NCI-H748 treated with DMSO at 0.1 percent for 48 hours (cell line): ENCODE data around the gene SWSAP1.
A peak's percentile ranks its signal among the peaks of the same experiment; 100 is the strongest.

Experiments
- DNase-seq: peaks from one replicate; lab custom pipeline; 2025; lab: John Stamatoyannopoulos, UW

Gene SWSAP1

DNA sequence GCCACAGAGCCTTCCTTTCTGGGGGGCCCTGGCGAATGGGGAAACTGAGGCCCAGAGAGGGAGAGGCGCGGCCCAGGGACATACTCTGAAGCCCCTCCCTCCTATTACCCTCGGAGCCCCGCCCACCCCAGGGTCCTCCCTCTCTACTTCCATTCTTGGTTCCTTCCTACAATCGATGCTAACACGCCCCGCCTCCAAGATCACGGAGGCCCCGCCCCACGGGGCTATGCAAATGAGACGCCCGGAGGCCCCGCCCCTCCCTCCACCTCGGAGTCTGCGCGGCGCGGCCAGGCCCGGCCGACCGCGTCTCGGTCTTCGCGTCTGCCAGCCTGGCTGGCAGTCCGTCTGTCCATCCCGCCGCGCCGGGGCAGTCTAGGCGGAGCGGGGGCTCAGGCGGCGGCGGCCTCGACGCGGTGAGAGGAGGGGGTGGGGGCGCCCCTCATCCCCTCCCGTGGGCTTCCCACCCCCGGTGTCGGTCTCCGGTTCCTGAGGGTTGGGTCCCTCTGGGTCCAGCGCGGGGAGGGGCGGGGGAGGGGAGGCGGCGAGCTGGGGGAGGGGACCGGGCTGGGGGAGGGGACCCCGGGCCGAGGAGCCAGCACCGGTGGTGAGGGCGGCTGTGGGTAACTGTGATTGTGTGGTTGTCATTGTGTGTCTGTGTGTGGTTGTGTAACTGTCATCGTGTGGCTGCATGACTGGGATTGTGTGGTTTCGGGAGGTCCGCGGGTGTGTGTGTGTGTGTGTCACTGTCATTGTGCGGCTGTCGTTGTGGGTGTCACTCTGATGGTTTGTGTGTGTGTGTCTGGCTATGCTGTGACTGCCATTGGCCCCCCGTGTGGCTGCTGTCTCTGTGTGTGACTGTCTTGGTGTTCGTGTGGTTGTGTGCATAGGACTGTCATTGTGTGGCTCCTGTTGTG is 19.0 kb upstream of the SWSAP1 start, which contains the start of gene PLPPR2:
TSS of gene PLPPR2 (plus strand) at position 273 of the 914 bp plus-strand sequence. CDS start 2,242 bp downstream, outside the sequence.
- DNase-seq, result peak; percentile 57

DNA sequence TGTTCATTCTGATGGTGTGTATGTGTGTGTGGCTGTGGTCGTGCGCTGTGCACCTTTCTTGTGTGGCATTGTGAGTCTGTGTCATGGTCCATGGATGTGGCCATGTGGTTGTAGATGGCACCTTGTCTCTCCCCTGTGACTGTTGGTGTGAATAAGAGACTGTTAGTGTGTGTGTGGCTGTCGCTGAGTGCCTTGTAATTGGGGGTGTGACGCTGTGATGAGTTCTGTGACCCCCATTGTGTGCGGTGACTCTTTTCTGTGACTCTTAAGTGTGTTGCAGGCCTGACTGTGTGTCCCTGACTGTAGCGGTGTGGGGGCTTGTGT is 18.4 kb upstream of the SWSAP1 start:
- DNase-seq, result no peak

DNA sequence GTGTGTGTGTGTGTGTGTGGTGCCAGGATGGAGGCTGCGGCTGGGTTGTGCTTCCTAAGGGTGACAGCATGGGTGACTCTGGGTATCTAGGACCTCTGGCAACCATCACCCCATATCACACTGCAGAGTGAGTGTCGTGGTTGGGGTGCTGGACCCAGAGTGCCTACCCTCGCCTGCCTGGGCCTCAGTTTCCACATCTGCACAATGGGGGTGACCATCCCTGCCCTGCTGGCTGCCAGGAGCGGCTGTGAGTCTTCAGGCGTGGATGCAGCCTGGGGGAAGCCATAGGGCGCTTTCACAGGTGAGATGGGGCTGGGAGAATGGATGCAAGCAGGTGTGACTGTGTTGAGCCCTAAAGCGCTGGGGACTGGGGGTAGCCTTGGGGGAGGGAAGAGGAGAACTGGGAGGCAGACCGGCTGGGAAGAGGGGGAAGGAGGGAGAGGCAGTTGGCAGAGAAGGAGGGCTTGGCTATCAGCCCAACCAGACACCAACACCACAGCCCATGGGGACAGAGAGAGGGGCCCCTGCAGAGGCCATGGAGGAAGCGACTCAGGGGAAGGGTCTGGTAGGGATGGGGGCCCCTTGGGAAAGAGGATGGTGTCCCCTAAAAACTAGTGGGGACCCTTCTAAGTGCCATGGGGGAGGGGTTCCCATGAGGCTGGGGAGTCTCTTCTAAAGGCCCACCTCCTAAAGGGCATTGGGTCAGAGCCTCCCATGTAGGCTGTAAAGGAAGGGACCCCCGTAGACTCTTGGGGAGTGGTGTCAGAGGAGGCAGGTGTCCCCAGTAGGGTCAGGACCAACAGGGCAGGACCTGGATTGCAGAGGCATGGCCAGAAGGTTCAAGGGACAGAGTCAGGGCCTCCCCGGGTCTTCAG is 17.6 kb upstream of the SWSAP1 start:
- DNase-seq, result no peak

DNA sequence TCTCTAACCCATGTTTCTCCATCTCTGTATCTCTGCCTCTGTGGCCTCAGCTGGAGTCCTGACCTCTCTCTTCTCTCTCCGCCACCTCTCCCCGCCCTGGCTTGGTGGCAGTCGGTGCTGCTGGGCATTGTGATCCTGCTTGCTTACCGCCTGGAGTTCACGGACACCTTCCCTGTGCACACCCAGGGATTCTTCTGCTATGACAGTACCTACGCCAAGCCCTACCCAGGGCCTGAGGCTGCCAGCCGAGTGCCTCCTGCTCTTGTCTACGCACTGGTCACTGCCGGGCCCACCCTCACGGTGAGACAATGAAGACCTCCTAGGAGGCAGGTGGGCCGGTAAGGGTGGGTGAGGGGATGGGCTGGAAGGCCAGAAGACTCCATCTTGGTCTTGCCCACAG is 15.0 kb upstream of the SWSAP1 start:
- no peak for DNase-seq

DNA sequence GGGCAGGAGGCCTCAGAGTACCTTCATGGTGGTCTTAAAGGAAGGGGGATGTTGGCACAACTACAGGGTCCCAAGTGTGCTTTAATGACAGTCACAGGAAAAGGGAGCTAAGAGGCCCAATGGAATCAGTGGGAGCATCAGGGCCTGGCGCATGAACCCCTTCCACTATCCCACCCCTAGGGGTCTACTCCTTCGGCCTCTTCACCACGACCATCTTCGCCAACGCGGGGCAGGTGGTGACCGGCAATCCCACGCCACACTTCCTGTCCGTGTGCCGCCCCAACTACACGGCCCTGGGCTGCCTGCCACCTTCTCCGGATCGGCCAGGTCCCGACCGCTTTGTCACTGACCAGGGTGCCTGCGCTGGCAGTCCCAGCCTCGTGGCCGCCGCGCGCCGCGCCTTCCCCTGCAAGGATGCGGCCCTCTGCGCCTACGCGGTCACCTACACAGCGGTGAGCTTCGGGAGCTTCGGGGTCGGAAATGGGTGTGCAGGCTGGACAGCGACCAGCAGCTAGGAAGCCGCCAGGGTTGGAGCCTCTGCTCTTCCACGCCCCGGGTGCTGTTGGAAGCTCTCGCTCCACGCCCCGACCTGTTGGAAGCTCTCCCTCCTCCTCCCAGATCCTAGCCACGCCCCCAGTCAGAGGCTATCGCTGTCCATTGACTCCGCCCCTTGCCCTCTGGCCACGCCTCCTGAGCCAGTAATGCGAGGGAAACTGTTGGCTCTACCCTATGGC is 13.3 kb upstream of the SWSAP1 start:
- no peak for DNase-seq

DNA sequence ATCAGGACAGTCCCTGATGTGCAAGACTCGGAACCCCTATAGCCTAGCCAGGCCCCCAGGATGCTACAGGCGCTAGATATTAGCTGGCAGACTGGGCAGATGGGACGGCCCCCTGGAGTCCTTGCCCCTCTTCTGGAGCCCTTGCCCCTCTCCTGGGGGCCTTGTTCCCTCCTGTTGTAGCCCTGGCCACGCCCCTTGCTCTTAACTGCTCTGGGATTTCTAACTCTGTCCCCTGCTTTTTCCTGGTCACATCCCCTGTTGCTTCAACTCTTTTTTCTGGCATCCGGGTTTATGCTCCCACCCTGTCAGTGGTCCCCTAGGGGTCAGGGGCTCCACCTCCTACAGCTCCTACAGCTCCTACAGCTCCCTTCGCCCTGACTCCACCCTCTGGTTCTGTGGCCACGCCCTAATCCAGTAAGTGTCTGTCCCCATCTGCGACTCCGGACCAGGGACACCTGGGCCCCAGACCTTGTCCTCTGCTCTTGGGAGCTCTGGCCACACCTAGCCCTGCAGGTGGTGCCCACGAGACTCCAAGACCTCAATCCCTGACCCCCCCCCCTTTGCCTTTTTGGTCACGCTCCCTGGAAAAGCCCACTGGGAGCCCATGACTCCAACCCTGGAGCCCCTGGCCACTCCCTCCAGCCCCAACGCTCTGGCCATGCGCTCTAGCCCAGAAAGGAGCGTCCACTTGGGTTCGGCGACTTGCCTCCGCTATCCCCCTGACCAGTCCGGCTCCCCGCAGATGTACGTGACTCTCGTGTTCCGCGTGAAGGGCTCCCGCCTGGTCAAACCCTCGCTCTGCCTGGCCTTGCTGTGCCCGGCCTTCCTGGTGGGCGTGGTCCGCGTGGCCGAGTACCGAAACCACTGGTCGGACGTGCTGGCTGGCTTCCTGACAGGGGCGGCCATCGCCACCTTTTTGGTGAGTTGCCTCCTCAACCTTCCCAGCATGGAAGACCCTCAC is 12.4 kb upstream of the SWSAP1 start:
- no peak for DNase-seq

DNA sequence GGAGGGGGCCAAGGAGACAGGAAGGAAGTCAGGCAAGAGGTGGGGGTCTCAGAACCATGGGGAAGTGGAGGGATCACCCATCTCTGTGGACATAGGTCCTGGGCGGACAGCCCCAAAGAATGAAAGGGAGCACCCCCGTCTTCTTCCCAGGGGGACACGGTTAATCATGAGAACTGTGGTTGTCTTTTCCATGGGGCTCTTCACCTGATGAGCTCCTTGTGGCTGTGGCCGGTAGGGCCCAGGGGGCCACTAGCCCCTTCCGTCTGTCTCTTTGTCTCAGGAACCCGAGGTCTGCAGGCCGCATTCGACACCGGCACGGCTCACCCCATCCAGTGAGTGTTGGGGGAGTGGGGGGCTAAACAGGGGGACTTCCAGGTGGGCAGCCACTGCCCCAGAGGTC is 10.6 kb upstream of the SWSAP1 start:
- no peak for DNase-seq

DNA sequence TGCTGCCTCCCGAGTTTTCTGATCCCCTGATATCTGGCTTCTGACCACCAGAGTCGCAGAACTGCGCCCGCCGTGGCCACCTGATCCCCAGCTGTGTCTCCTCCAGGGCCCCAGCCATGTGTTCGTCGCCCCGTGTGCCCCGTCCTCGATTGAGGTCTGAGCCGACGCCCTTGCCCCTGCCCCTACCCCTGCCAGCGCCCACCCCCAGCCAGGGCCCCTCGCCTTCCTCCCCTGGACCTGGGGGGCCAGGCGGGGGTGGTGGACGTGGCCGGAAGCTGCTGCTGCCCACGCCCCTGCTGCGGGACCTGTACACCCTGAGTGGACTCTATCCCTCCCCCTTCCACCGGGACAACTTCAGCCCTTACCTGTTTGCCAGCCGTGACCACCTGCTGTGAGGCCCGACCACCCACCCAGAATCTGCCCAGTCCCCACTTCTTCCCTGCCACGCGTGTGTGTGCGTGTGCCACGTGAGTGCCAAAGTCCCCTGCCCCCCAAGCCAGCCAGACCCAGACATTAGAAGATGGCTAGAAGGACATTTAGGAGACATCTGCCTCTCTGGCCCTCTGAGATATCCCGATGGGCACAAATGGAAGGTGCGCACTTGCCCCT is 10.1 kb upstream of the SWSAP1 start:
- no peak for DNase-seq

DNA sequence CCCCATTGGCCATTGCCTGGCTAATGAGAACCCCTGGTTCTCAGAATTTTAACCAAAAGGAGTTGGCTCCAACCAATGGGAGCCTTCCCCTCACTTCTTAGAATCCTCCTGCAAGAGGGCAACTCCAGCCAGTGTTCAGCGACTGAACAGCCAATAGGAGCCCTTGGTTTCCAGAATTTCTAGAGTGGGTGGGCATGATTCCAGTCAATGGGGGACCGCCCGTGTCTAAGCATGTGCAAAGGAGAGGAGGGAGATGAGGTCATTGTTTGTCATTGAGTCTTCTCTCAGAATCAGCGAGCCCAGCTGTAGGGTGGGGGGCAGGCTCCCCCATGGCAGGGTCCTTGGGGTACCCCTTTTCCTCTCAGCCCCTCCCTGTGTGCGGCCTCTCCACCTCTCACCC is 9.5 kb upstream of the SWSAP1 start:
- no peak for DNase-seq

DNA sequence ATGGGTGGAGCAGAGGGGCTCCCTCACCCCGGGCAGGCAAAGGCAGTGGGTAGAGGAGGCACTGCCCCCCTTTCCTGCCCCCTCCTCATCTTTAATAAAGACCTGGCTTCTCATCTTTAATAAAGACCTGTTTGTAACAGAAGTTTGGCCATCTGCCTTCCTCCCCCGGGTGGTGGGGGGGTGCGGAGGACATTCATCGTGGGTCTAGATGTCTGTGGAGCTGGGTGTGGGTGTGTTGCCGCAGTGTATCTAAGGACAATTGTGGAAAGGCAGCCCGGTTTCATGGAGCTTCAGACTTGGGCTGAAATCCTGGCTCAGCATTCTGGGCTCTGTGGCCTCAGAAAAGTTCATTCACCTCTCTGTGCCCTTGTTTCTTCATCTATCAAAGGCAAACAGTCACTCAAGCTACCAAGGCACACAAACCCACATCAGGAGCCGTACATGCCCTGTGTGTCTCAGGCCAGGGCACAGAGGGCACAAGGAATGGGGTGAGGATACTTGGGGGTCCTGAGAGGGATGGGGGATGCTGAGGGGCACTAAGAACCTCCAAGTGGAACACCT is 8.8 kb upstream of the SWSAP1 start:
- DNase-seq, result no peak

DNA sequence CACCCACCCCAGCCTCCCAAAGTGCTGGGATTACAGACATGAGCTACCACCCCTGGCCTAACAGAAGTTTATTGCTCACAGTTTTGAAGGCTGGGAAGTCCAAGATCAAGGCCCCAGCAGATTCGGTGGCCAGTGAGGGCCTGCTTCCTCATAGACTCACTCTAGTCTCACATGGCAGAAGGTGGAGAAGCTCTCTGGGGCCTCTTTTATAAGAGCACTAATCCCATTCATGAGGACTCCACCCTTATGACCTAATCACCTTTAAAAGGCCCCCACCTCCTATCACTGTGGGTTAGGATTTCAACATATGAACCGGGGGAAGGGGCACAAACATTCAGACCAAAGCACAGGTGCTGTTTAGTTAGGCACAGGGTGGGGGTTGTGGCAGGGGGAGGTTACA is 6.9 kb upstream of the SWSAP1 start:
- DNase-seq, result no peak

DNA sequence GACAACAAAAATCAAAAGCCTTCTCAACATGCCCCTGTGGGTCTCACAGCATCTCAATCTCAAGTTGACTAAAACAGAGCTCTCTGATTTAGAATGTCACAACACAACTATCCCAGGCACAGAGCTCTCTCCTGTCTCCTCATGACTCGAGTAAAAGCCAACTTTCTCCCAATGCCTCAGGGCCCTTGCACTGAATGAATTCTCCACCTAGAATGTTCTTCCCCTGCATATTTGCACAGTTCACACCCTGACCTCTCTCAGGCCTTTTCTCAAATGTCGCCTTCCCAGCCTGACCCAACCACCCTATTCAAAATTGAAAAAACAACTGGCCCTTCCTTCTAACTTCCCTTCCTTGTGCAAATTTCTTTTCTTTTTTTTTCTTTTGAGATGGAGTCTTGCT is 3.7 kb upstream of the SWSAP1 start:
- no peak for DNase-seq

DNA sequence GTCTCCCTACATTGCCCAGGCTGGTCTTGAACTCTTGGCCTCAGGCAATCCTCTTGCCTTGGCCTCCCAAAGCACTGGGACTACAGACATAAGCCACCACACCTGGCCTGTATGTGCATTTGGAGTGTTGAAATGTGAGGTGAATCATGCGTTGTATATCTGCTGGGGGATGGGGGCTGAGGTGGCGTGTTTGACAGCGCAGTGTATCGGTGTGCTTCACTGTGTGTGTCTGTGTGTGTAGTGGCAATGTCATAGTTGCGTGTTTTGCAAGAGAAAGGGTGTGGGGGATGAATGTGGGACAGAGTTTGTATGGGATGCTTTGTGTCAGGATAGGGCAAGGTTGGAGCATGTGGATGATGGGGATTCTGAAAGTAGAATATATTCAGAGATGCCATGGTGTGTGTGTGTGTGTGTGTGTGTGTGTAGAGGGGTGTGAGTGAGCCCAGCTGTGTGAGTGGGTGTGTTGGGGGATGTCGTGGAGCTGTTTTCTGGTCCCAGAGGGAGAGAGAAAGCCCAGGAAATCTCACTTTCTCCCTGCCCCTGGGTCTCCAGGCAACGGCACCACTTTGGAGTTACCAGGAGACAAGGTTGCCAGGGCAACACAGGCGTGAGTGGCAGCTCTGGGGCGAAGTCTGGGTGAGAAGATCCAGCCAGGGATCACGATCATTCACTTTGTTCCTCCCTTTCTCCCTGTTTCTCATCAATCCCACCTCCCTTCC is 1.1 kb upstream of the SWSAP1 start:
- DNase-seq, result peak; percentile 68

DNA sequence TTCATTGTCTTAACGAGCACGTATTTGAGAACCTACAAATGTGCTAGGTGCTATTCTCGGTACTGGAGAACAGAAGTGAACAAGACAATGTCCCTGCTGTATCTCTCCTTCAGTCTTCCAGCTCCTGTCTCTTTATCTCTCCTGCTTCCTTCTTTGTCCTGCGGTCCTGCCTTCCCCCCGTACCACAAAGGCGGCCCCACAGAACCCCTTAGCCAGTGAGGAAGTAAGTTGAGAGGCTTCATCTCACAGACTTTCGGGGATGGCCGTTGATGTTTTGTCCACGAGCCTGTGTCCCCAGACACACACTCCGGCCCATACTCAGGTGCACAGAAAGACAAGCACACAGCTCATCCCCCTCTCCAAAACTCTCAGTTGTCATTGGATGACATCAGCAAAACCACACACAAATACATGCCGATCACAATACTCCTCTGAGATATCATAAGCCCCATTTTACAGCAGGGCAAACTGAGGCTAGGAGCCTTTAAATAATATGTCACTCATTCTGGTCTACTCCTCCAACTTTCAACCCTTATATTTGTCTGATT is 507 bp upstream of the SWSAP1 start:
- DNase-seq, result peak; percentile 39

DNA sequence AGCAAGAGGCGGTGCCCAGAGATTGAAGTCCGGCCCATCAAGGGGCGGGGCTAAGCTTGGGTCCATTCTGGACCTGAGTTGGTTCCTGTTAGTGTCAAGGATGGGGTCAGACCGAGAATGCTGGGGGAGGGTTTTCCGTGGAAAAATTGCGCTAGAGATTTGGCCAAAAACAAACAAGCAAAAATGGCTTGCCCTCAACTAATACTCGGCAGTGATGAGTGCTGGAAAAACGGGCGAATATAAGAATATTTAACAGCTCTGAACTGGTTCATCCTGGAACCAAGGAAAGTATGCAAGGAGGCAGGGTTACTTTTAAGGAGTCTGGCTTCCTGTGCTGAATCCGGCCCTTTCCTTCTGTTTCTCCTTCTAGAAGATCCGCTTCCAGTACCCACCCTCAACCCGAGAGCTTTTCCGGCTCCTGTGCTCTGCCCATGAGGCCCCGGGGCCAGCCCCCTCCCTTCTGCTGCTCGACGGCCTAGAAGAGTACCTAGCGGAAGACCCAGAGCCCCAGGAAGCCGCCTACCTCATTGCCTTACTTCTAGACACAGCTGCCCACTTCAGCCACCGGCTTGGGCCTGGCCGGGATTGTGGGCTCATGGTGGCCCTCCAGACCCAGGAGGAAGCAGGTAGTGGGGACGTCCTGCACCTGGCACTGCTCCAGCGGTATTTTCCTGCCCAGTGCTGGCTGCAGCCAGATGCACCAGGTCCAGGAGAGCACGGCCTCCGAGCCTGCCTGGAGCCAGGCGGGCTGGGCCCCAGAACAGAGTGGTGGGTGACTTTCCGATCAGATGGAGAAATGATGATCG is 880 bp downstream of the SWSAP1 start:
- no peak for DNase-seq

DNA sequence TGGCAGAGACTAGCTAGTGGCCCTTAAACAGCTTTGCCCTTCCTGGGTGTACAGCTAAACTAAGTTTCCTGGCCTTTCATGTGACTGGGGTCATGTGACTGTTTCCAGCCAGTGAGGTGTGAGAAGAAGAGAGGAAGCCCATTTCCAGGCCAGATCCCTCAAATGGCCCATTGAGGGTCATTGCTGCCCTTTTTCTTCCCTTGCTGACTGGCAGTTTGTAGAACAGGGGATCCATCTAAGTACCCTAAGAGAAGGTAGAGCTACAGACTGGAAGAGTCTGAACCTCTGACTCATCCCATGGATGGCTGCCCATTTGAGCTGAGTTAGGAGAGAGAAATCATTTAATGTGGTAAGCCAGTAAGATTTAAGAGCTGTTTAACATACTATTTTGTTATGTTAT is 2.8 kb downstream of the SWSAP1 start:
- no peak for DNase-seq

DNA sequence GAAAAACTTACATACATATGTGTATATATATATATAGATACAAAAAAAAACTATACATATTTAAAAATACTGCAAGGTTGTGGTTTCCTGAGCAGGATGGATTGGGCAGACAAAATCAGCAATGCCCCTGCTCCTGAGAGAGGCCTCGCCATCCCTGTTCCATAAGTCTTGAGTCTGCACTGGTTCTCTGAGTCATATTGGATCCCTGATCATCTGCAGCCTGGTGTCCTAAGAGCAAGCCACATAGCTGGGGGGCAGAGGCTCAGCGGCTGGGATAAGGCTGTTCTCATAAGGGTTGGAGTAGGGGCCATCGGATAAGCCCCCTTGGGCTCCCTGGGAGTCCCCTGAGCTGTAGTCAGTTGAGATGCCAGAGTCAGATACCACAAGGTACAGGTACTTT is 3.3 kb downstream of the SWSAP1 start:
- DNase-seq, result no peak

DNA sequence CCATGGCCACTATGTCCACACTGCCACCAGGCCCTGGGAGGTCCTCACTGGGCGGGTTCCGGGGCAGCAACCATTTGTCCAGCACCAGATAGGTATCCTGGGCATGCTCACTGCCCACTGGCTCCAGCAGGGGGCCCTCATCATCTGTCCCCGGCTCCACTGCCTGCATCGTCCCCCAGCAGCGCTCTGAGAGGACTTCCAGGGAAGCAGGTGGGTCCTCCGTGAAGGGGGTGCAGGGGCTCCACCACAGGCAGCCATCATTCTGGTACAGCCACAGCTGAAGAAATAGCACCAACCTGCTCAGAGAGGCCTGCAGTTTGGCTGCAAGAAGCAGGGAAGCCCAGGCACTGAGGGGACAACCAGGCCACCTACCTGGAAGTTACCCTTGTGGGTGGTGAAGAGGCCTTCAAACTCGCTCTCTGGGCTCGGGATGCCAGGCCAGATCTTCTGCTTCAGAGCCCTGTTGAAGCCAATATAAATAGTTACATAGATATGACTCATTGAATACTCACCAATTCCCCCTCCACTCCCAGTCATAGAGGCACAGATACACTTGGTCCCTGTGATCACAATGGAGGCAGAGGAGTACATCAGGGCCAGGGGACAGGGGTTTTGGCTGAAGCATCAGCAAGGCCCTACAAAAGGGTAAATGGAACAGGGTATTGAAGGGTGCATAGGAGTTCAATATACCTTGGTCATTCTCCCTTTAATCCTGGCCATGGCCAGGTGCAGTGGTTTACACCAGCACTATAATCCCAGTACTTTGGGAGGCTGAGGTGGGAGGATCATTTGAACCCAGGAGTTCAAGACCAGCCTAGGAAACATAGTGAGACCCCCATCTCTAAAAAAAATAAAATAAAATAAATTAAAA is 4.1 kb downstream of the SWSAP1 start:
- DNase-seq, result no peak
